ENCODE measurements around the gene BRWD1.

BRWD1 gene

GRCh38 chr21:39134288-39134810 lies 179.1 kb downstream of the BRWD1 start:
- no peak for DNase-seq (ENCODE audit: low read depth in 2 of 2)

All from stimulated activated CD8-positive, alpha-beta memory T cell treated with anti-CD3 and anti-CD28 coated beads, Interleukin-15, amount 100 ng/mL, for 48 hours (primary cell).